MM.1S (cell line): ENCODE data around the gene SLC24A3.

ENCODE experiments used
- DNase-seq: peaks from one replicate; pipeline ENCODE4 v3.0.0-alpha.2; 2015
- H2AFZ ChIP-seq: fragments of 300-600 bp; sonication (generic); 2 replicates; pipeline ENCODE4 v1.6.0; 2016; ENCODE audit warnings: antibody characterized with exemption, low read length
- H3F3A ChIP-seq: fragments of 300-600 bp; sonication (generic); 2 replicates; pipeline ENCODE4 v1.6.1; 2016; ENCODE audit warnings: mild to moderate bottlenecking, antibody characterized with exemption, low read length, moderate library complexity, mixed read lengths; ENCODE audit not compliant: insufficient read depth
- H3K27ac ChIP-seq: fragments of 300-600 bp; sonication (generic); 2 replicates; pipeline ENCODE4 v1.5.1; 2016; ENCODE audit warnings: mild to moderate bottlenecking, low read length
- H3K27me3 ChIP-seq: fragments of 300-600 bp; sonication (generic); replicated peaks from 2 replicates; pipeline ENCODE4 v1.6.0; 2016; ENCODE audit warnings: low read length; ENCODE audit not compliant: insufficient read depth
- H3K36me3 ChIP-seq: fragments of 300-600 bp; sonication (generic); replicated peaks from 2 replicates; pipeline ENCODE4 v1.6.1; 2016; ENCODE audit warnings: mild to moderate bottlenecking, low read length, mixed read lengths; ENCODE audit not compliant: insufficient read depth
- H3K4me1 ChIP-seq: fragments of 300-600 bp; sonication (generic); 2 replicates; pipeline ENCODE4 v1.6.1; 2016; ENCODE audit warnings: low read length, mixed read lengths
- H3K4me2 ChIP-seq: fragments of 300-600 bp; sonication (generic); 2 replicates; pipeline ENCODE4 v1.6.0; 2016; ENCODE audit warnings: low read depth, low read length
- H3K4me3 ChIP-seq: fragments of 300-600 bp; sonication (generic); 2 replicates; pipeline ENCODE4 v1.5.1; 2016; ENCODE audit warnings: low read length, mixed read lengths
- H3K79me2 ChIP-seq: fragments of 300-600 bp; sonication (generic); 2 replicates; pipeline ENCODE4 v1.6.1; 2016; ENCODE audit warnings: mixed run types, low read length, mixed read lengths
- H3K9ac ChIP-seq: fragments of 300-600 bp; sonication (generic); 2 replicates; pipeline ENCODE4 v1.6.1; 2016; ENCODE audit warnings: low read length, mixed read lengths
- H3K9me2 ChIP-seq: fragments of 300-600 bp; sonication (generic); replicated peaks from 2 replicates; pipeline ENCODE4 v1.6.1; 2016; ENCODE audit warnings: mild to moderate bottlenecking, low read length, mixed read lengths; ENCODE audit not compliant: insufficient read depth
- H3K9me3 ChIP-seq: fragments of 300-600 bp; sonication (generic); replicated peaks from 2 replicates; pipeline ENCODE4 v1.6.1; 2016; ENCODE audit warnings: mild to moderate bottlenecking, low read length, mixed read lengths; ENCODE audit not compliant: insufficient read depth
- H4K20me1 ChIP-seq: fragments of 300-600 bp; sonication (generic); 2 replicates; pipeline ENCODE4 v1.6.1; 2016; ENCODE audit warnings: mild to moderate bottlenecking, low read length, moderate library complexity, mixed read lengths; ENCODE audit not compliant: insufficient read depth
- CTCF ChIP-seq: fragments of 300-600 bp; sonication (generic); IDR thresholded peaks from 2 replicates; pipeline ENCODE4 v1.5.1; 2016; ENCODE audit warnings: antibody characterized with exemption, low read length, mixed read lengths
- EZH2 ChIP-seq: fragments of 300-600 bp; sonication (generic); optimal IDR thresholded peaks from 2 replicates; pipeline ENCODE3; 2017; ENCODE audit warnings: low read depth, mild to moderate bottlenecking, antibody characterized with exemption, low read length, mixed read lengths
- EZH2phosphoT487 ChIP-seq: fragments of 300-600 bp; sonication (generic); IDR thresholded peaks from 2 replicates; pipeline ENCODE4 v1.6.1; 2018; ENCODE audit warnings: antibody characterized with exemption, low read length

The SLC24A3 gene

DNA sequence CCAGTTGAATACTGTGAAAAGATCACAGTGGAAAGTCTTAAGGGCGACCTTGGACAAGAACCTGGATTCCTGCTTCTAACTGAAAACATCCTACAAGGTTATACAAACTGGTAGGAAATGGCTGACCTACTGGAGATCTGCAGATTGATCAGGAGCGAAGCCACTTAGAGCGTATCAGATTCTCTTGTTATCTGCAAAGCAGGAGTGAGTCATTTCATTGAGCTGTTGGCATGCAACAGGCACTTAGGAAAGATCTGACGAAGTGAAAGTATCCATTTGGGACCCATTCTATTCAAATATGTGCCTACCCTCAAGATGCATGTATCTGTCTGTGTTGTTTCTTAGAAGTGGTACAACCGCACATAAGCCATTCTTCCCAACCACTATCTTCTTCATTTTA, 414.5 kb downstream of the SLC24A3 start:
- Histone ChIP-seq H3K27me3 (no peaks in the 10 kb centered on the region), H3F3A (no peaks in the 10 kb centered on the region), H3K9me3 (no peaks in the 10 kb centered on the region), H4K20me1 (no peaks in the 10 kb centered on the region), H3K9ac (no peak overlapping the region), H3K79me2 (no peaks in the 10 kb centered on the region), H3K9me2 (no peaks in the 10 kb centered on the region), H3K27ac (no peak overlapping the region), H3K4me1 (no peaks in the 10 kb centered on the region), H3K36me3 (no peaks in the 10 kb centered on the region), H3K4me2 (no peak overlapping the region), H2AFZ (no peak overlapping the region), H3K4me3 (no peak overlapping the region)
- no peak for TF ChIP-seq CTCF
- TF ChIP-seq EZH2phosphoT487: no peak
- TF ChIP-seq EZH2: no peak
- DNase-seq: no peak

DNA sequence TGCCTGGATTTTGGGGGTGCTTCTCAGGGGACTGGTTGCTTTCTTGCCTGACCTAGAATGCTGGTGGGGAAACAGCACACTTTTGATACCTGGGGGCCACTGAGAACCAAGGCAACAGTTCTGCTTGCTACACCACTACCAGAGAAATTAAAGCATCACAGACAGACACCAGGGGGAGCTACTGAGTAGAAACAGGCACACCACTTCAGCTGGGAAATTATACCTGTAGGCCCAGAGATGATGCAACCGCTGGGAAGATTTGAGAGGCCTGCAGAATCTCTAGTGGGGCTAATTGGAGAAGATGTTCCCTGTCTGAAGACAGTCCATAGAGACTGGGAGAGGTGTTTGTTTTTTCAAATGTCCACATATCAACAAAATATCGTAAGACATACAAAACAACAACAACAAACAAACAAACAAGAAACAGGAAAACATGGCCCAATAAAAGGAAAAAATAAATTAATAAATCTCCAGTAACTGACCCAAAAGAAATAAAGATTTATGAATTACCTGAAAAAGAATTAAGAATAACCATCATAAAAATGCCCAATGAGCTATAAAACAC, 416.2 kb downstream of the SLC24A3 start:
- Histone ChIP-seq H3K9me3 (no peaks in the 10 kb centered on the region), H3K9me2 (no peaks in the 10 kb centered on the region), H3K9ac (no peak overlapping the region), H3K27me3 (no peaks in the 10 kb centered on the region), H3K27ac (no peak overlapping the region), H3K4me2 (no peak overlapping the region), H3K79me2 (no peaks in the 10 kb centered on the region), H2AFZ (peak overlapping the region; percentile 19; the same call in 1 of the 2 replicates), H3F3A (no peaks in the 10 kb centered on the region), H3K36me3 (no peaks in the 10 kb centered on the region), H3K4me1 (no peaks in the 10 kb centered on the region), H4K20me1 (no peaks in the 10 kb centered on the region), H3K4me3 (no peak overlapping the region)
- DNase-seq: peak; percentile 72
- TF ChIP-seq EZH2phosphoT487 (no peak), EZH2 (no peak), CTCF (peak; percentile 80)

GRCh38 chr20:19631410-19631809, 419.0 kb downstream of the SLC24A3 start:
- H3K4me3 ChIP-seq: no peak overlapping the region
- no peak for TF ChIP-seq EZH2phosphoT487
- TF ChIP-seq CTCF: no peak
- TF ChIP-seq EZH2: no peak
- no peaks in the 10 kb centered on the region for H3F3A ChIP-seq
- no peak overlapping the region for H2AFZ ChIP-seq
- no peak for DNase-seq
- no peaks in the 10 kb centered on the region for H3K4me1 ChIP-seq
- no peaks in the 10 kb centered on the region for H3K36me3 ChIP-seq
- no peak overlapping the region for H3K27ac ChIP-seq
- no peak overlapping the region for H3K4me2 ChIP-seq
- no peaks in the 10 kb centered on the region for H3K9me2 ChIP-seq
- no peaks in the 10 kb centered on the region for H3K27me3 ChIP-seq
- H3K9me3 ChIP-seq: no peaks in the 10 kb centered on the region
- H3K9ac ChIP-seq: no peak overlapping the region
- H4K20me1 ChIP-seq: no peaks in the 10 kb centered on the region
- H3K79me2 ChIP-seq: no peaks in the 10 kb centered on the region
